ENCODE results near the gene FHOD1. TPM values are rescaled to one million over a fixed set of nuclear protein-coding genes. Genes with fewer than 3 reads are reported as not detected.

FHOD1 gene
- total and polyA plus RNA-seq, 2 of the 13 experiments (the other 11 are each of a cell fraction or from before 2014, with no cell fraction given) = 20.0 to 20.8 TPM

- TF ChIP-seq ZNF235 (CRISPR knock-in tag; IDR thresholded peaks at IDR 0.05; ENCODE audit: borderline replicate concordance) (0 out of 2 replicates have a peak, but pooled peaks have one; percentile 13), ZFP82 (CRISPR knock-in tag; IDR thresholded peaks at IDR 0.05; ENCODE audit: borderline replicate concordance) (no peak)
Observed at GRCh38 chr16:67184453-67184994, 62.8 kb downstream of the FHOD1 start (continued).

DNA sequence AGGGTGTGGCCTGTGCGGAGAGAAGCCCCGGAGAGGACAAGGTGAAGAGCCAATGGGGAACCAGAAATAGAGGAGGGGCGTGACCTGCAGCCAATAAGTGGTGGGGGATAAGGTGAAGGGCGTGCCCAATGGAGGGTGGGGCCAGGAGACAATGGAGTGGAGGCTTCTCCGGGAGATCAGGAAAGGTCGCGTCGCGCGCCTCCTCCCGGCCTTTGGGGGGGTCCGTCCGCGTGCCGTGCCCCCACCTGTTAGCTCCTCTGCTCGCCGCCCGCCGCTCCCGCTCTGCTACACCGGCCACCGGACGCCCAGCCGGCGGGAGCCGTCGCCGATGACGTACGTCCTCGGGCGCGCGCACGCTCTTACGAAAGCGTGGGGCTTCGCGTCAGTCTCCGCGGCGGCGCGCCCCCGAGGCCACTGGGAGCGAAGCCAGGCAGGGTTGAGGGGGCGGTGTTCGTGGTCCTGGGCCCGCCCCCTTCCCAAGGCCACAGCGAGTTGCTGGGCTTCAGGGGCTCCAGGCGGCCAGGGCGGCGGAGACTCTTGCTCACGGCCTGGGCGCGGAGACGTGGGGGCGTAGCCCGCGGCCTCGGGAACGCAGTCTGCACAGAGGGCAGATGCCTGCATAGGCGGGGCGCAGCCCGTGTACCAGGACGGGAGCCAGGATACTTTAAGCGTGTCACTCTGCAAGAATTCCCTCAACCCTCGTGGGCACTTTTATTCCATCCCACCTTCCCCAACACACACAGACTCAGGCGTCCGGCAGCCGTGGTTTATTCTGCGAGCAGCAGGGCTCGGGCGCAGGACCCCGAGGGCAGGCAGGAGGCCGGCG lies 63.4 kb downstream of the FHOD1 start, which contains the start of gene MATCAP1:
Gene MATCAP1 (minus strand): TSS at position 337 of the 826 bp plus-strand sequence. CDS start 3,353 bp downstream, outside the sequence.
- no peaks in the 10 kb centered on the region for H3K36me3 ChIP-seq (replicated peaks in 1 of 2; ENCODE audit: control insufficient read depth in 1 of 2, insufficient read depth in 2 of 2, low read length in 2 of 2)
- CTCF ChIA-PET (ENCODE audit: low intra/inter-chr PET ratio, low total read pairs) = interaction anchor here (0.6 to 2.7 kb wide), 4 partner anchors 13 to 206 kb away, joined by 3 to 28 read pairs (median 3); no protein-coding TSS in a partner anchor
- H3K9ac ChIP-seq (ENCODE audit: insufficient read depth, low read depth, low read length) = peak within 1 kb of the TSS; percentile 93
- H3K4me2 ChIP-seq (ENCODE audit: low read depth, low read length) = peak within 1 kb of the TSS; percentile 96
- H3K4me3 ChIP-seq (replicated peaks in 1 of 3; ENCODE audit: insufficient read depth in 1 of 3, low read depth in 2 of 3, low read length in 3 of 3) = peak within 1 kb of the TSS; percentile 72 to 98 (median 82)
- H2AFZ ChIP-seq (ENCODE audit: low read length) = no peak within 1 kb of the TSS
- peak; percentile 84 for ATAC-seq
- peaks cover 48% of the 10 kb centered on the region for H3K4me1 ChIP-seq (ENCODE audit: insufficient read depth, low read length)
- peaks cover 5 to 7% of the 10 kb centered on the region in 2 experiments; a peak in 2 of 5 replicates for H3K27me3 ChIP-seq (ENCODE audit: control insufficient read depth in 1 of 2, insufficient read depth in 2 of 2, low read length in 2 of 2)
- no peaks in the 10 kb centered on the region for H3K79me2 ChIP-seq (ENCODE audit: insufficient read depth, low read length)
- BruUV-seq (replicated peaks) = TSS peak; percentile 89
- intact Hi-C loops (cut with micrococcal nuclease; ENCODE audit: unreplicated experiment) = loop anchor here (1.0 kb wide), 1 partner anchor 14 kb away; the partner anchor contains the start of gene NOL3
- no peaks in the 10 kb centered on the region; the same call in 1 of the 2 replicates for H4K20me1 ChIP-seq (ENCODE audit: insufficient read depth, low read length)
- no peaks in the 10 kb centered on the region for H3K9me3 ChIP-seq (ENCODE audit: low read length)
- peak; percentile 99 for FAIRE-seq
- in situ Hi-C loops (cut with HindIII; ENCODE audit: extremely low pct_ligation_motif_present, low pct_unique_long_range_greater_than_20kb) = no loop called here
- POLR2A ChIA-PET = interaction anchor here (1.0 to 2.8 kb wide), 4 partner anchors 10 to 155 kb away, joined by 4 to 18 read pairs (median 4); partner anchors contain the start of genes CBFB, FBXL8 and NOL3
- peak within 1 kb of the TSS; percentile 82 for H3K27ac ChIP-seq (ENCODE audit: extremely low read length, insufficient read depth, low read length)
- peak; percentile 99 for DNase-seq (ENCODE audit: low spot score)
- under 1% methylated on average over 51 of the region's 77 CpGs for WGBS (ENCODE audit: low lambda C conversion rate)
- no peak for TF ChIP-seq U2AF2 (IDR thresholded peaks at IDR 0.05; ENCODE audit: low read depth, low read length)
- no peak for TF ChIP-seq ZBTB1 (CRISPR knock-in tag; IDR thresholded peaks at IDR 0.05; ENCODE audit: borderline replicate concordance)
- TF ChIP-seq CCAR2 (optimal IDR thresholded peaks at IDR 0.05; ENCODE audit: low read depth, low read length) = no peak
- no peak for TF ChIP-seq MBD4 (IDR thresholded peaks at IDR 0.05; ENCODE audit: borderline replicate concordance, low read length)
- TF ChIP-seq ZNF362 (CRISPR knock-in tag; IDR thresholded peaks at IDR 0.05; ENCODE audit: borderline replicate concordance) = 0 out of 2 replicates have a peak, but pooled peaks have one; percentile 42
- peak; percentile 88; the same call in 1 of the 2 replicates for TF ChIP-seq ZNF350 (CRISPR knock-in tag; IDR thresholded peaks at IDR 0.05; ENCODE audit: borderline replicate concordance, low read depth)
- TF ChIP-seq ZNF746 (CRISPR knock-in tag; IDR thresholded peaks at IDR 0.05) = peak; percentile 29; the same call in 1 of the 2 replicates
- TF ChIP-seq ZBTB3 (CRISPR knock-in tag; IDR thresholded peaks at IDR 0.05; ENCODE audit: borderline replicate concordance, low read depth) = 0 out of 2 replicates have a peak, but pooled peaks have one; percentile 76
- TF ChIP-seq U2AF1 (optimal IDR thresholded peaks at IDR 0.05; ENCODE audit: low read depth, low read length) = peak; percentile 76
- TF ChIP-seq SOX5 (CRISPR knock-in tag; IDR thresholded peaks at IDR 0.05; ENCODE audit: borderline replicate concordance) = peak; percentile 78
- peak; percentile 80; the same call in 1 of the 2 replicates for TF ChIP-seq ZNF230 (CRISPR knock-in tag; IDR thresholded peaks at IDR 0.05)
- TF ChIP-seq, protein P1, sequence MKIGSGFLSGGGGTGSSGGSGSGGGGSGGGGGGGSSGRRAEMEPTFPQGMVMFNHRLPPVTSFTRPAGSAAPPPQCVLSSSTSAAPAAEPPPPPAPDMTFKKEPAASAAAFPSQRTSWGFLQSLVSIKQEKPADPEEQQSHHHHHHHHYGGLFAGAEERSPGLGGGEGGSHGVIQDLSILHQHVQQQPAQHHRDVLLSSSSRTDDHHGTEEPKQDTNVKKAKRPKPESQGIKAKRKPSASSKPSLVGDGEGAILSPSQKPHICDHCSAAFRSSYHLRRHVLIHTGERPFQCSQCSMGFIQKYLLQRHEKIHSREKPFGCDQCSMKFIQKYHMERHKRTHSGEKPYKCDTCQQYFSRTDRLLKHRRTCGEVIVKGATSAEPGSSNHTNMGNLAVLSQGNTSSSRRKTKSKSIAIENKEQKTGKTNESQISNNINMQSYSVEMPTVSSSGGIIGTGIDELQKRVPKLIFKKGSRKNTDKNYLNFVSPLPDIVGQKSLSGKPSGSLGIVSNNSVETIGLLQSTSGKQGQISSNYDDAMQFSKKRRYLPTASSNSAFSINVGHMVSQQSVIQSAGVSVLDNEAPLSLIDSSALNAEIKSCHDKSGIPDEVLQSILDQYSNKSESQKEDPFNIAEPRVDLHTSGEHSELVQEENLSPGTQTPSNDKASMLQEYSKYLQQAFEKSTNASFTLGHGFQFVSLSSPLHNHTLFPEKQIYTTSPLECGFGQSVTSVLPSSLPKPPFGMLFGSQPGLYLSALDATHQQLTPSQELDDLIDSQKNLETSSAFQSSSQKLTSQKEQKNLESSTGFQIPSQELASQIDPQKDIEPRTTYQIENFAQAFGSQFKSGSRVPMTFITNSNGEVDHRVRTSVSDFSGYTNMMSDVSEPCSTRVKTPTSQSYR (CRISPR knock-in tag; IDR thresholded peaks at IDR 0.05; ENCODE audit: borderline replicate concordance) = peak; percentile 41; the same call in 1 of the 2 replicates
